Neural crest cell (in vitro differentiated cells): ENCODE data around the gene SH3BP1. TPM values are rescaled to one million over a fixed set of nuclear protein-coding genes. Genes with fewer than 3 reads are reported as not detected.

Experiments
- DNase-seq: peaks from one replicate; pipeline ENCODE4 v3.0.0; 2021; ENCODE audit warnings: low read depth, mixed read lengths, low spot score
- H3K27ac Mint-ChIP-seq: one replicate; pipeline ENCODE4 v1.8.0; 2021; ENCODE audit warnings: mild to moderate bottlenecking, mixed read lengths; ENCODE audit not compliant: unreplicated experiment
- H3K27me3 Mint-ChIP-seq: 2 replicates; pipeline ENCODE4 v1.8.0; 2021; ENCODE audit warnings: low read depth, mild to moderate bottlenecking, mixed read lengths
- H3K36me3 Mint-ChIP-seq: 2 replicates; pipeline ENCODE4 v1.8.0; 2021; ENCODE audit warnings: low read depth, mild to moderate bottlenecking, mixed read lengths
- H3K4me1 Mint-ChIP-seq: 2 replicates; pipeline ENCODE4 v1.8.0; 2021; ENCODE audit warnings: mixed read lengths
- H3K4me3 Mint-ChIP-seq: one replicate; pipeline ENCODE4 v1.8.0; 2021; ENCODE audit warnings: mild to moderate bottlenecking, mixed read lengths
- H3K9me3 Mint-ChIP-seq: 2 replicates; pipeline ENCODE4 v1.8.0; 2021; ENCODE audit warnings: mixed read lengths
- total RNA-seq: library from RNA; stranded (reverse); gene quantifications from 2 replicates; pipeline ENCODE4 v1.2.1, GENCODE V29; 2021
- TF ChIP-seq, protein P1 (sequence below): fragments of 200-600 bp; sonication (generic); conservative IDR thresholded peaks from 2 replicates; pipeline ENCODE4 v1.5.0; 2021; ENCODE audit warnings: antibody characterized with exemption, mild to moderate bottlenecking

SH3BP1 gene
- total RNA-seq, 1 donor from 2014 or later: 36.4 TPM

DNA sequence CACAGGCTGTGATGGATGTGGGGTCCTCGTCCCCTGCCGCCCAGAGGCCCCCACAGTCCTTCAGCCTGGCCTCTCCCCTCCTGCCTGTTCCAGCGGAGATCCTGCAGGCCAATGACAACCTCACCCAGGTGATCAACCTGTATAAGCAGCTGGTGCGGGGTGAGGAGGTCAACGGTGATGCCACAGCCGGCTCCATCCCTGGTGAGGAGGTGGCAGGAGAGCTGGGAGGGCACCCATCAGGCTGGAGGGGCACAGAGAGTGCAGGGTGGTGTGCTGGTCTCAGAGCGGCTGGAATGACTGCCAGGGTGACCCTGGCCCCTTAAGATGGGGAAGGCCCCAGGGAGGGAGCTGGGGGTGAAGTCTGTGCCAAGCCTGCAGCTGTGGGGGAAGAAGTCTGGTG is 14.6 kb upstream of the SH3BP1 start:
- H3K9me3 Mint-ChIP-seq: no peaks in the 10 kb centered on the region
- TF ChIP-seq, protein P1, sequence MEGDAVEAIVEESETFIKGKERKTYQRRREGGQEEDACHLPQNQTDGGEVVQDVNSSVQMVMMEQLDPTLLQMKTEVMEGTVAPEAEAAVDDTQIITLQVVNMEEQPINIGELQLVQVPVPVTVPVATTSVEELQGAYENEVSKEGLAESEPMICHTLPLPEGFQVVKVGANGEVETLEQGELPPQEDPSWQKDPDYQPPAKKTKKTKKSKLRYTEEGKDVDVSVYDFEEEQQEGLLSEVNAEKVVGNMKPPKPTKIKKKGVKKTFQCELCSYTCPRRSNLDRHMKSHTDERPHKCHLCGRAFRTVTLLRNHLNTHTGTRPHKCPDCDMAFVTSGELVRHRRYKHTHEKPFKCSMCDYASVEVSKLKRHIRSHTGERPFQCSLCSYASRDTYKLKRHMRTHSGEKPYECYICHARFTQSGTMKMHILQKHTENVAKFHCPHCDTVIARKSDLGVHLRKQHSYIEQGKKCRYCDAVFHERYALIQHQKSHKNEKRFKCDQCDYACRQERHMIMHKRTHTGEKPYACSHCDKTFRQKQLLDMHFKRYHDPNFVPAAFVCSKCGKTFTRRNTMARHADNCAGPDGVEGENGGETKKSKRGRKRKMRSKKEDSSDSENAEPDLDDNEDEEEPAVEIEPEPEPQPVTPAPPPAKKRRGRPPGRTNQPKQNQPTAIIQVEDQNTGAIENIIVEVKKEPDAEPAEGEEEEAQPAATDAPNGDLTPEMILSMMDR: no peak
- no peak overlapping the region for H3K27ac Mint-ChIP-seq

DNA sequence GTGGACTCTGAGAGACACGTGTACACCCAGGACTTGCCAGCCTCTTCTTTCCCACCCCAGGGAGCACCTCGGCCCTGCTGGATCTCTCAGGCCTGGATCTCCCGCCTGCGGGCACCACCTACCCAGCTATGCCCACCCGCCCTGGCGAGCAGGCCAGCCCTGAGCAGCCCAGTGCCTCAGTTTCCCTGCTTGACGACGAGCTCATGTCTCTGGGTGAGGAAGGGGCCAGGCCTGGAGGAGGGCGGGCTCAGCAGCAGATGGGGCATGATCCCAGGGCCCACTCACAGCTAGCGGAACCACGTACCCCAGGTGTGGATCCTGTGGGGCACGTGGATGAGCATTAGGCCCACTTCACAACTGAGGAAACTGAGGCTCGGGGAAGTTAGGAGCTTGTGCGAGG is 13.7 kb upstream of the SH3BP1 start:
- H3K4me1 Mint-ChIP-seq: peaks cover 10% of the 10 kb centered on the region
- H3K9me3 Mint-ChIP-seq: no peaks in the 10 kb centered on the region
- peak overlapping the region; percentile 11 for H3K4me3 Mint-ChIP-seq
- DNase-seq: no peak
- H3K27ac Mint-ChIP-seq: no peak overlapping the region
- H3K27me3 Mint-ChIP-seq: no peaks in the 10 kb centered on the region
- peaks cover 2% of the 10 kb centered on the region for H3K36me3 Mint-ChIP-seq
- TF ChIP-seq, protein P1: no peak

More for the DNA sequence above, 14.6 kb upstream of the SH3BP1 start:
- Mint-ChIP-seq H3K4me3 (peak overlapping the region; percentile 11), H3K36me3 (peaks cover 2% of the 10 kb centered on the region), H3K27me3 (no peaks in the 10 kb centered on the region), H3K4me1 (peaks cover 10% of the 10 kb centered on the region)
- no peak for DNase-seq

DNA sequence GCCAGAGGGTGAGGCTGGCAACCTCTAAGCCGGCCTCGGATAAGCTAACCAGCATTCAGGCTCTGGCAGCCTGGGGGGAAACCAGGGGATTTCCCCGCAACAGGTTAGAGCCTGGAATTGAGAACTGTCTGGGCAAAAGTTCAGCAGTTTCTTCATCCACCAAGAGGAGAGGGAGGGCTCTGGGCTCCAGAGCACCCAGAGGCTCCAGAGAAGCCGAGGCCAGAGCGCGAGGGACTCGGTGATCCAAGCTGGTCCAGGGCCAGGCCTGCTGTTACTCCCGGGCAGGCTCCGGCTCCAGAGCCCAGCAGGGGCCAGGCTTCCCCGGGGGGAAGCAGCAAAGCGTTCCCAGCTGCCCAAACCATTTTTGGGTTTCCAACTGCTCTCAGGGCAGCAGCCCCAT is 13.3 kb upstream of the SH3BP1 start:
- TF ChIP-seq, protein P1: no peak
- no peak for DNase-seq
- Mint-ChIP-seq H3K4me3 (no peak overlapping the region), H3K4me1 (peaks cover 10% of the 10 kb centered on the region), H3K36me3 (peaks cover 2% of the 10 kb centered on the region), H3K9me3 (no peaks in the 10 kb centered on the region), H3K27ac (no peak overlapping the region), H3K27me3 (no peaks in the 10 kb centered on the region)

DNA sequence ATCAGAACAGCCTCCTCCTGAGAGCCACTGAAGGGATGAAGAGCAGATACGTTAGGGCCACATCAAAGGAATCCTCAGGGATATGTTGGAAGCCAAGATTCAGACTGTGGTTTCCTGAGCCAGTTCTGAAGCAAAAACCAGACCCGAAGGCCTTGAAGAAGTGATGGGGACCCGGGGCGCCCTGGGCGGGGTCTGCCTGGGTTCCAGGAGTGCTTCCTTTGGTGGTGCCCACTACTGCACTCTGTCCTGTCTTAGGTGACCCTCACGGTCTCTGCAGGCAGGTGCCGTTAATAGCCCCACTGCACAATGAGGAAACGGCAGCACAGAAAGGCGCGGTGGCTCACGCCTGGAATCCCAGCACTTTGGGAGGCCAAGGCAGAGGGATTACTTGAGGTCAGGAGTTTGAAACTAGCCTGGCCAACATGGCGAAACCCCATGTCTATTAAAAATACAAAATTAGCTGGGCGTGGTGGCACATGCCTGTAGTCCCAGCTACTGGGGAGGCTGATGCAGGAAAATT is 12.9 kb upstream of the SH3BP1 start:
- Mint-ChIP-seq H3K27ac (peak overlapping the region; percentile 78), H3K9me3 (no peaks in the 10 kb centered on the region), H3K27me3 (no peaks in the 10 kb centered on the region), H3K36me3 (peaks cover 2% of the 10 kb centered on the region), H3K4me3 (peak overlapping the region; percentile 67), H3K4me1 (peaks cover 10% of the 10 kb centered on the region)
- no peak for DNase-seq
- TF ChIP-seq, protein P1: no peak

DNA sequence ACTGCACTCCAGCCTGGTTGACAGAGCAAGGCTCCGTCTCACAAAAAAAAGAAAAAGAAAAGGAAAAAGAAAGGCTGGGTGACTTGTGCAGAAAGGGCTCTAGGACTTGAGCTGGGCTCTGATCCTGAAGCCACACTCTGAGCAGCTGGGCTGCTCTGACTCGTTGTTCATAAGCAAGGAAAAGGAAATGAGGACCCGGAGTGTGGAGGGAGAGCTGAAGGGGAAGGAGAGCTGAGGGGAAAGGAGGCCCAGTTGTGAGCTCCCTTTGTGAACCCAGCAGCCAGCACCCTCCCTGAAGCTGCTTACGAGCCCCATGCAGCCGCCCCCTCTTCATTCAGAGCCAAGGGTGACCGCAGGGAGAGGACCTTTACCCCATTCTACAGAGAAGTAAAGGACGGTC is 12.3 kb upstream of the SH3BP1 start:
- Mint-ChIP-seq H3K27me3 (no peaks in the 10 kb centered on the region), H3K4me1 (peaks cover 10% of the 10 kb centered on the region), H3K9me3 (no peaks in the 10 kb centered on the region), H3K27ac (peak overlapping the region; percentile 78), H3K36me3 (peaks cover 2% of the 10 kb centered on the region), H3K4me3 (peak overlapping the region; percentile 67)
- DNase-seq: no peak
- TF ChIP-seq, protein P1: no peak
